Measurements from ENCODE around the gene BTBD8. TPM values are rescaled to one million over a fixed set of nuclear protein-coding genes. Genes with fewer than 3 reads are reported as not detected.
A peak's percentile ranks its signal among the peaks of the same experiment; 100 is the strongest.

Gene BTBD8
- total RNA-seq, 8 experiments from 2014 or later: 2.4 to 56.1 (median 13.4) TPM

- Histone ChIP-seq H3K4me3 (peak overlapping the region; percentile 30 to 46 (median 42)), H3K4me1 (replicated peaks in 1 of 2) (peaks cover 2 to 12% of the 10 kb centered on the region in 2 donors), H3K27ac (peak overlapping the region; percentile 29 to 72)
- peak in 5 of 8 experiments; percentile 32 to 51 (median 46) for ATAC-seq (replicated peaks in 6 of 8)
- in situ Hi-C loops (cut with MboI; ENCODE audit: low pct_unique_long_range_greater_than_20kb in 2 of 9, low sequenced_read_pairs in 9 of 9, unreplicated experiment in 9 of 9): no loop called here
- 80 to 100% (median 93%) methylated on average over 1 to 2 of the region's 2 CpGs; no CpG with 5 or more reads in 1 of the 10 experiments for WGBS, 10 experiments
These were observed 89.3 kb downstream of the BTBD8 start for GRCh38 chr1:92169214-92170005.

GRCh38 chr1:92184632-92185031, 104.5 kb downstream of the BTBD8 start:
- in situ Hi-C loops (cut with MboI; ENCODE audit: low pct_unique_long_range_greater_than_20kb in 2 of 9, low sequenced_read_pairs in 9 of 9, unreplicated experiment in 9 of 9): no loop called here
- WGBS, 10 experiments: 40 to 100% (median 87%) methylated on average over 1 of the region's 1 CpG; no CpG with 5 or more reads in 1 of the 10 experiments
- Histone ChIP-seq H3K4me3 (no peak overlapping the region), H3K4me1 (replicated peaks in 1 of 2) (no peaks in the 10 kb centered on the region), H3K27ac (no peak overlapping the region)
- no peak for ATAC-seq (replicated peaks in 6 of 8)

GRCh38 chr1:92186081-92186480, 105.9 kb downstream of the BTBD8 start:
- H3K4me1 ChIP-seq (replicated peaks in 1 of 2): no peaks in the 10 kb centered on the region
- H3K4me3 ChIP-seq: no peak overlapping the region
- H3K27ac ChIP-seq: no peak overlapping the region
- peak in 1 of 8 experiments; percentile 26 for ATAC-seq (replicated peaks in 6 of 8)
- in situ Hi-C loops (cut with MboI; ENCODE audit: low pct_unique_long_range_greater_than_20kb in 2 of 9, low sequenced_read_pairs in 9 of 9, unreplicated experiment in 9 of 9): no loop called here
- 75 to 100% (median 100%) methylated on average over 1 of the region's 1 CpG; no CpG with 5 or more reads in 4 of the 10 experiments for WGBS, 10 experiments

GRCh38 chr1:92188436-92189255, 108.5 kb downstream of the BTBD8 start:
- Histone ChIP-seq H3K27ac (no peak overlapping the region), H3K4me1 (replicated peaks in 1 of 2) (no peaks in the 10 kb centered on the region), H3K4me3 (no peak overlapping the region)
- ATAC-seq (replicated peaks in 6 of 8): no peak
- WGBS, 10 experiments: 30 to 90% (median 65%) methylated on average over 2 to 7 of the region's 7 CpGs
- in situ Hi-C loops (cut with MboI; ENCODE audit: low pct_unique_long_range_greater_than_20kb in 2 of 9, low sequenced_read_pairs in 9 of 9, unreplicated experiment in 9 of 9): no loop called here

- Histone ChIP-seq H3K4me1 (replicated peaks in 1 of 2) (no peaks in the 10 kb centered on the region), H3K27ac (no peak overlapping the region), H3K4me3 (no peak overlapping the region)
- in situ Hi-C loops (cut with MboI; ENCODE audit: low pct_unique_long_range_greater_than_20kb in 2 of 9, low sequenced_read_pairs in 9 of 9, unreplicated experiment in 9 of 9): no loop called here
- no peak for ATAC-seq (replicated peaks in 6 of 8)
- whole genome bisulfite sequencing, 10 experiments: 90 to 94% (median 92%) methylated on average over 2 of the region's 2 CpGs; no CpG with 5 or more reads in 6 of the 10 experiments
These were observed 111.6 kb downstream of the BTBD8 start for GRCh38 chr1:92191726-92192125.

- in situ Hi-C loops (cut with MboI; ENCODE audit: low pct_unique_long_range_greater_than_20kb in 2 of 9, low sequenced_read_pairs in 9 of 9, unreplicated experiment in 9 of 9): no loop called here
- no peak for ATAC-seq (replicated peaks in 6 of 8)
- WGBS, 10 experiments: 20 to 100% (median 89%) methylated on average over 1 to 9 of the region's 9 CpGs; no CpG with 5 or more reads in 4 of the 10 experiments
These were observed 112.1 kb downstream of the BTBD8 start for GRCh38 chr1:92192246-92192645.

GRCh38 chr1:92194511-92194910, 114.4 kb downstream of the BTBD8 start:
- WGBS, 10 experiments: 21 to 89% (median 67%) methylated on average over 1 of the region's 1 CpG; no CpG with 5 or more reads in 1 of the 10 experiments
- in situ Hi-C loops (cut with MboI; ENCODE audit: low pct_unique_long_range_greater_than_20kb in 2 of 9, low sequenced_read_pairs in 9 of 9, unreplicated experiment in 9 of 9): no loop called here
- no peak overlapping the region for H3K4me3 ChIP-seq
- H3K4me1 ChIP-seq (replicated peaks in 1 of 2): no peaks in the 10 kb centered on the region
- H3K27ac ChIP-seq: no peak overlapping the region
- ATAC-seq (replicated peaks in 6 of 8): no peak

More at GRCh38 chr1:92192246-92192645, 112.1 kb downstream of the BTBD8 start:
- Histone ChIP-seq H3K4me1 (replicated peaks in 1 of 2) (no peaks in the 10 kb centered on the region), H3K4me3 (no peak overlapping the region), H3K27ac (no peak overlapping the region)

- in situ Hi-C loops (cut with MboI; ENCODE audit: low pct_unique_long_range_greater_than_20kb in 2 of 9, low sequenced_read_pairs in 9 of 9, unreplicated experiment in 9 of 9): no loop called here
- Histone ChIP-seq H3K27ac (no peak overlapping the region), H3K4me1 (replicated peaks in 1 of 2) (no peaks in the 10 kb centered on the region), H3K4me3 (no peak overlapping the region)
- ATAC-seq (replicated peaks in 6 of 8): no peak
- 51 to 100% (median 90%) methylated on average over 2 to 5 of the region's 5 CpGs; no CpG with 5 or more reads in 1 of the 10 experiments for WGBS, 10 experiments
These were observed 121.8 kb downstream of the BTBD8 start for GRCh38 chr1:92201973-92202372.

- no peak overlapping the region for H3K4me3 ChIP-seq
- H3K4me1 ChIP-seq (replicated peaks in 1 of 2): no peaks in the 10 kb centered on the region
- H3K27ac ChIP-seq: no peak overlapping the region
- in situ Hi-C loops (cut with MboI; ENCODE audit: low pct_unique_long_range_greater_than_20kb in 2 of 9, low sequenced_read_pairs in 9 of 9, unreplicated experiment in 9 of 9): no loop called here
- no peak for ATAC-seq (replicated peaks in 6 of 8)
These were observed 123.0 kb downstream of the BTBD8 start for GRCh38 chr1:92203105-92203504.

- in situ Hi-C loops (cut with MboI; ENCODE audit: low pct_unique_long_range_greater_than_20kb in 2 of 9, low sequenced_read_pairs in 9 of 9, unreplicated experiment in 9 of 9): no loop called here
- Histone ChIP-seq H3K4me1 (replicated peaks in 1 of 2) (no peaks in the 10 kb centered on the region), H3K27ac (no peak overlapping the region), H3K4me3 (no peak overlapping the region)
- ATAC-seq (replicated peaks in 6 of 8): no peak
- WGBS, 10 experiments: 0 to 90% (median 60%) methylated on average over 1 to 2 of the region's 2 CpGs; no CpG with 5 or more reads in 3 of the 10 experiments
These were observed 130.6 kb downstream of the BTBD8 start for GRCh38 chr1:92210701-92211100.

- ATAC-seq (replicated peaks in 6 of 8): no peak
- Histone ChIP-seq H3K4me3 (no peak overlapping the region), H3K4me1 (replicated peaks in 1 of 2) (no peaks in the 10 kb centered on the region), H3K27ac (no peak overlapping the region)
- WGBS, 10 experiments: 43 to 100% (median 78%) methylated on average over 1 to 2 of the region's 2 CpGs; no CpG with 5 or more reads in 3 of the 10 experiments
- in situ Hi-C loops (cut with MboI; ENCODE audit: low pct_unique_long_range_greater_than_20kb in 2 of 9, low sequenced_read_pairs in 9 of 9, unreplicated experiment in 9 of 9): no loop called here
These were observed 131.0 kb downstream of the BTBD8 start for GRCh38 chr1:92211166-92211565.

GRCh38 chr1:92217721-92218120, 137.6 kb downstream of the BTBD8 start, which contains the start of gene C1orf146:
Gene C1orf146 (plus strand): TSS chr1:92217915. CDS start chr1:92231421, 13,506 bp downstream.
- in situ Hi-C loops (cut with MboI; ENCODE audit: low pct_unique_long_range_greater_than_20kb in 2 of 9, low sequenced_read_pairs in 9 of 9, unreplicated experiment in 9 of 9): no loop called here
- Histone ChIP-seq H3K4me1 (replicated peaks in 1 of 2) (no peaks in the 10 kb centered on the region), H3K27ac (no peak within 1 kb of the TSS), H3K4me3 (no peak within 1 kb of the TSS)
- no peak for ATAC-seq (replicated peaks in 6 of 8)
- whole genome bisulfite sequencing, 10 experiments: 87 to 100% (median 96%) methylated on average over 1 to 20 of the region's 27 CpGs; no CpG with 5 or more reads in 3 of the 10 experiments

- no peaks in the 10 kb centered on the region for H3K4me1 ChIP-seq (replicated peaks in 1 of 2)
- WGBS, 10 experiments: 33 to 79% (median 68%) methylated on average over 3 to 10 of the region's 14 CpGs; no CpG with 5 or more reads in 5 of the 10 experiments
- no peak overlapping the region for H3K4me3 ChIP-seq
- no peak overlapping the region for H3K27ac ChIP-seq
- no peak for ATAC-seq (replicated peaks in 6 of 8)
- in situ Hi-C loops (cut with MboI; ENCODE audit: low pct_unique_long_range_greater_than_20kb in 2 of 9, low sequenced_read_pairs in 9 of 9, unreplicated experiment in 9 of 9): no loop called here
These were observed 138.4 kb downstream of the BTBD8 start for GRCh38 chr1:92218559-92218958.

All from motor neuron (in vitro differentiated cells).